HEK293T (cell line): Measurements from ENCODE around the gene SIM1.

Experiments
- ELF4 ChIP-seq: fragments of 450-650 bp; IDR thresholded peaks from 2 replicates; pipeline ENCODE4 v1.6.1; 2017; ENCODE audit warnings: antibody characterized with exemption
- FOXK2 ChIP-seq: fragments of 450-650 bp; IDR thresholded peaks from 2 replicates; pipeline ENCODE4 v1.6.1; 2016; ENCODE audit warnings: mild to moderate bottlenecking
- FOXM1 ChIP-seq: fragments of 450-650 bp; IDR thresholded peaks from 2 replicates; pipeline ENCODE4 v1.6.1; 2017; ENCODE audit warnings: mild to moderate bottlenecking, borderline replicate concordance
- HDGF ChIP-seq: fragments of 450-650 bp; IDR thresholded peaks from 2 replicates; pipeline ENCODE4 v1.6.1; 2017; ENCODE audit warnings: antibody characterized with exemption, borderline replicate concordance
- NFRKB ChIP-seq: fragments of 450-650 bp; IDR thresholded peaks from 2 replicates; pipeline ENCODE4 v1.6.1; 2016; ENCODE audit warnings: mild to moderate bottlenecking, moderate library complexity
- PKNOX1 ChIP-seq: fragments of 450-650 bp; IDR thresholded peaks from 2 replicates; pipeline ENCODE4 v1.6.1; 2016
- TARDBP ChIP-seq: fragments of 450-650 bp; IDR thresholded peaks from 2 replicates; pipeline ENCODE4 v1.6.1; 2016

DNA sequence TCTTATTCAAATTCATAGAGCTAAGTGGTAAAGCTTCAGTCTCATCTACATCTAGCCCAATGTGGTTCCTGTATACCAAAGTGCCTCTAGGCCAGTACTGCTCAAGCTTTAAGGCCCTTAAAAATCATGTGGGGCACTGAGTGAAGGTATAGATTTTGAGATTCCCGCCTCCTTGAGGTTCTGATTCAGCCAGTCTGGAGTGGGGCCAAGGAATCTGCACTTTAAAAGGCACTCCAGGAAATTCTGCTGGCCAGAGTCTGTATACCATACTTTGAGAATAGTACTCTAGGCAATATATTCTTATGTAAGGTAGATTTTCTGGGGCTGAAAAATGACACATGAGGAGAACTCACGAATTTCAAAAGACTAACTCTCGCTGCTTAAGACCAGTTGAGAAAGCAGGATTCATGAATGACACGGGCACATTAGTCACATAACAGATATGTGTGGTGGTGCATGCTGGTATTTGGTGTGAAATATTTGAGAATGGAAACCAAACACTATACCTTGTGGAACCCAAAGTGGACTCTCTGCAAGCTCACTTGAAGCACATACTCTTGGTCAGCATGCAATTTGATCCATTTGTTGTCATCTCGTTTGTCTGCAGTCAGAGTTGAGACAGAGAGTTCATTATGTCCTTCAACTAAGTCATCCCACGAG lies 47.6 kb upstream of the SIM1 start:
- TF ChIP-seq PKNOX1 (no peak), TARDBP (no peak), NFRKB (no peak), ELF4 (no peak), FOXK2 (no peak), FOXM1 (no peak), HDGF (no peak)
